ENCODE results near the gene MYO18B.

GRCh38 chr22:25759825-25760231, 17.8 kb downstream of the MYO18B start:
- TF ChIP-seq CTCF (conservative IDR thresholded peaks at IDR 0.05): no peak
- no peak for TF ChIP-seq ZFX (IDR thresholded peaks at IDR 0.05)

Data from C4-2B (cell line).